Measurements from ENCODE around the gene GID8. TPM values are rescaled to one million over a fixed set of nuclear protein-coding genes. Genes with fewer than 3 reads are reported as not detected.

GID8 gene
- total and polyA plus RNA-seq, 2 of the 13 experiments (the other 11 are each of a cell fraction or from before 2014, with no cell fraction given), result 39.6 to 59.8 TPM

- TF ChIP-seq HIC2 (CRISPR knock-in tag; IDR thresholded peaks at IDR 0.05; ENCODE audit: low read depth) (peak; percentile 84; the same call in 1 of the 2 replicates), ZNF354B (CRISPR knock-in tag; IDR thresholded peaks at IDR 0.05) (peak; percentile 86; the same call in 1 of the 2 replicates), PRDM10 (CRISPR knock-in tag; IDR thresholded peaks at IDR 0.05; ENCODE audit: low read depth) (no peak; the same call in 1 of the 2 replicates), ZNF180 (CRISPR knock-in tag; IDR thresholded peaks at IDR 0.05; ENCODE audit: borderline replicate concordance, low read depth) (peak; percentile 45; the same call in 1 of the 2 replicates), TEAD3 (CRISPR knock-in tag; optimal IDR thresholded peaks at IDR 0.05; ENCODE audit: borderline replicate concordance) (peak; percentile 37), ZBTB8A (CRISPR knock-in tag; IDR thresholded peaks at IDR 0.05; ENCODE audit: borderline replicate concordance, low read depth) (0 out of 2 replicates have a peak, but pooled peaks have one; percentile 42), ATF2 (CRISPR knock-in tag; IDR thresholded peaks at IDR 0.05) (0 out of 2 replicates have a peak, but pooled peaks have one; percentile 15), ZBTB7B (CRISPR knock-in tag; IDR thresholded peaks at IDR 0.05) (no peak; the same call in 1 of the 2 replicates), TERF1 (CRISPR knock-in tag; IDR thresholded peaks at IDR 0.05) (peak; percentile 89), SOX5 (CRISPR knock-in tag; IDR thresholded peaks at IDR 0.05; ENCODE audit: borderline replicate concordance) (0 out of 2 replicates have a peak, but pooled peaks have one; percentile 28), RNF2 (conservative IDR thresholded peaks at IDR 0.05; ENCODE audit: low read depth) (peak; percentile 54; the same call in 1 of the 2 replicates), MYC (CRISPR knock-in tag; IDR thresholded peaks at IDR 0.05; ENCODE audit: borderline replicate concordance) (peak; percentile 64; the same call in 1 of the 2 replicates), MXD4 (CRISPR knock-in tag; IDR thresholded peaks at IDR 0.05) (peak; percentile 67)
Observed at GRCh38 chr20:62952968-62953838, 15.3 kb downstream of the GID8 start (continued).
